ENCODE measurements around the gene MAML3. TPM values are rescaled to one million over a fixed set of nuclear protein-coding genes. Genes with fewer than 3 reads are reported as not detected.

Gene MAML3
- polyA plus RNA-seq, 1 donor = 3.9 TPM

- no peak for DNase-seq (ENCODE audit: low read depth)
These were observed 339.5 kb downstream of the MAML3 start for GRCh38 chr4:139814323-139815015.

- DNase-seq (ENCODE audit: low read depth) = no peak
These were observed 340.1 kb downstream of the MAML3 start for GRCh38 chr4:139813881-139814280.

GRCh38 chr4:139810710-139811109, 343.3 kb downstream of the MAML3 start:
- no peak for DNase-seq (ENCODE audit: low read depth)

- DNase-seq (ENCODE audit: low read depth) = no peak
These were observed 344.2 kb downstream of the MAML3 start for GRCh38 chr4:139809757-139810140.

GRCh38 chr4:139808808-139809756, 344.9 kb downstream of the MAML3 start:
- DNase-seq (ENCODE audit: low read depth) = no peak

- DNase-seq (ENCODE audit: low read depth) = no peak
These were observed 345.6 kb downstream of the MAML3 start for GRCh38 chr4:139808381-139808807.

- DNase-seq (ENCODE audit: low read depth) = no peak
These were observed 346.5 kb downstream of the MAML3 start for GRCh38 chr4:139807483-139807882.

GRCh38 chr4:139806929-139807328, 347.1 kb downstream of the MAML3 start:
- no peak for DNase-seq (ENCODE audit: low read depth)

- no peak for DNase-seq (ENCODE audit: low read depth)
These were observed 351.1 kb downstream of the MAML3 start for GRCh38 chr4:139802931-139803330.

GRCh38 chr4:139802488-139802887, 351.5 kb downstream of the MAML3 start:
- no peak for DNase-seq (ENCODE audit: low read depth)

- no peak for DNase-seq (ENCODE audit: low read depth)
These were observed 352.1 kb downstream of the MAML3 start for GRCh38 chr4:139801895-139802294.

GRCh38 chr4:139800082-139800481, 353.9 kb downstream of the MAML3 start:
- no peak for DNase-seq (ENCODE audit: low read depth)

- no peak for DNase-seq (ENCODE audit: low read depth)
These were observed 354.4 kb downstream of the MAML3 start for GRCh38 chr4:139799615-139800014.

GRCh38 chr4:139798456-139798855, 355.5 kb downstream of the MAML3 start:
- DNase-seq (ENCODE audit: low read depth) = no peak

- no peak for DNase-seq (ENCODE audit: low read depth)
These were observed 356.7 kb downstream of the MAML3 start for GRCh38 chr4:139797287-139797686.

GRCh38 chr4:139795527-139796314, 358.3 kb downstream of the MAML3 start:
- no peak for DNase-seq (ENCODE audit: low read depth)

GRCh38 chr4:139794158-139794954, 359.6 kb downstream of the MAML3 start:
- no peak for DNase-seq (ENCODE audit: low read depth)

- DNase-seq (ENCODE audit: low read depth) = no peak
These were observed 362.3 kb downstream of the MAML3 start for GRCh38 chr4:139791681-139792080.

- no peak for DNase-seq (ENCODE audit: low read depth)
These were observed 363.7 kb downstream of the MAML3 start for GRCh38 chr4:139790291-139790690.

- no peak for DNase-seq (ENCODE audit: low read depth)
These were observed 364.8 kb downstream of the MAML3 start for GRCh38 chr4:139789096-139789654.
